Osteocyte (in vitro differentiated cells): ENCODE measurements around the gene OAS3. TPM values are rescaled to one million over a fixed set of nuclear protein-coding genes. Genes with fewer than 3 reads are reported as not detected.
A peak's percentile ranks its signal among the peaks of the same experiment; 100 is the strongest.

Experiments
- DNase-seq: peaks from one replicate; pipeline ENCODE4 v3.0.0; 2021; ENCODE audit warnings: mixed read lengths; ENCODE audit not compliant: unreplicated experiment; ENCODE audit errors: extremely low spot score
- H3K27ac Mint-ChIP-seq: one replicate; pipeline ENCODE4 v1.8.0; 2021; ENCODE audit warnings: mild to moderate bottlenecking, mixed read lengths; ENCODE audit not compliant: unreplicated experiment
- H3K27me3 Mint-ChIP-seq: one replicate; pipeline ENCODE4 v1.8.0; 2021; ENCODE audit warnings: mixed read lengths; ENCODE audit not compliant: unreplicated experiment
- H3K36me3 Mint-ChIP-seq: one replicate; pipeline ENCODE4 v1.8.0; 2021; ENCODE audit warnings: mixed read lengths; ENCODE audit not compliant: unreplicated experiment
- H3K4me1 Mint-ChIP-seq: one replicate; pipeline ENCODE4 v1.8.0; 2021; ENCODE audit warnings: mixed read lengths; ENCODE audit not compliant: unreplicated experiment
- H3K4me3 Mint-ChIP-seq: one replicate; pipeline ENCODE4 v1.8.0; 2021; ENCODE audit warnings: mild to moderate bottlenecking, moderate library complexity, mixed read lengths; ENCODE audit not compliant: unreplicated experiment
- H3K9me3 Mint-ChIP-seq: one replicate; pipeline ENCODE4 v1.8.0; 2021; ENCODE audit warnings: mixed read lengths; ENCODE audit not compliant: unreplicated experiment
- CTCF ChIP-seq: fragments of 200-600 bp; sonication (generic); IDR thresholded peaks from 2 replicates; pipeline ENCODE4 v1.5.0; 2021; ENCODE audit warnings: antibody characterized with exemption, mild to moderate bottlenecking, moderate library complexity
- total RNA-seq: library from RNA; stranded (reverse); gene quantifications from 2 replicates; pipeline ENCODE4 v1.2.1, GENCODE V29; 2021

OAS3 gene
- total RNA-seq, 1 donor from 2014 or later: 0.13 TPM

- Mint-ChIP-seq H3K27ac (no peak overlapping the region), H3K27me3 (no peaks in the 10 kb centered on the region), H3K4me3 (no peak overlapping the region), H3K9me3 (peaks cover 14% of the 10 kb centered on the region), H3K36me3 (no peaks in the 10 kb centered on the region), H3K4me1 (no peaks in the 10 kb centered on the region)
- DNase-seq: no peak
- TF ChIP-seq CTCF: no peak
Measured at GRCh38 chr12:112961536-112961935, 23.3 kb downstream of the OAS3 start.

GRCh38 chr12:112962561-112962960 is 24.3 kb downstream of the OAS3 start:
- Mint-ChIP-seq H3K27me3 (no peaks in the 10 kb centered on the region), H3K36me3 (no peaks in the 10 kb centered on the region), H3K4me1 (no peaks in the 10 kb centered on the region), H3K9me3 (peaks cover 14% of the 10 kb centered on the region), H3K4me3 (no peak overlapping the region), H3K27ac (no peak overlapping the region)
- no peak for TF ChIP-seq CTCF
- peak; percentile 54 for DNase-seq

- no peaks in the 10 kb centered on the region for H3K36me3 Mint-ChIP-seq
- no peak for TF ChIP-seq CTCF
- no peak overlapping the region for H3K4me3 Mint-ChIP-seq
- DNase-seq: peak; percentile 62
- no peak overlapping the region for H3K27ac Mint-ChIP-seq
- no peaks in the 10 kb centered on the region for H3K4me1 Mint-ChIP-seq
- H3K9me3 Mint-ChIP-seq: peaks cover 14% of the 10 kb centered on the region
- H3K27me3 Mint-ChIP-seq: no peaks in the 10 kb centered on the region
Measured at GRCh38 chr12:112963227-112963861, 25.1 kb downstream of the OAS3 start.

GRCh38 chr12:112964067-112964670 is 25.9 kb downstream of the OAS3 start:
- H3K4me3 Mint-ChIP-seq: no peak overlapping the region
- no peaks in the 10 kb centered on the region for H3K4me1 Mint-ChIP-seq
- peaks cover 14% of the 10 kb centered on the region for H3K9me3 Mint-ChIP-seq
- no peaks in the 10 kb centered on the region for H3K27me3 Mint-ChIP-seq
- H3K36me3 Mint-ChIP-seq: no peaks in the 10 kb centered on the region
- DNase-seq: peak; percentile 40
- TF ChIP-seq CTCF: no peak
- H3K27ac Mint-ChIP-seq: no peak overlapping the region

GRCh38 chr12:112964915-112965314 is 26.6 kb downstream of the OAS3 start:
- no peak for TF ChIP-seq CTCF
- no peaks in the 10 kb centered on the region for H3K36me3 Mint-ChIP-seq
- peak; percentile 76 for DNase-seq
- H3K4me1 Mint-ChIP-seq: no peaks in the 10 kb centered on the region
- H3K9me3 Mint-ChIP-seq: peaks cover 7% of the 10 kb centered on the region
- H3K27me3 Mint-ChIP-seq: no peaks in the 10 kb centered on the region
- no peak overlapping the region for H3K4me3 Mint-ChIP-seq
- H3K27ac Mint-ChIP-seq: no peak overlapping the region
